Measurements from ENCODE around the gene CARS2. TPM values are rescaled to one million over a fixed set of nuclear protein-coding genes. Genes with fewer than 3 reads are reported as not detected.

Gene CARS2
- total and polyA plus RNA-seq, 2 of the 8 experiments (the other 6 are each of a cell fraction or from before 2014, with no cell fraction given) = 47.7 to 55.9 TPM

- FAIRE-seq = no peak
- TF ChIP-seq SP4 (IDR thresholded peaks at IDR 0.05; ENCODE audit: low read length) (no peak), POLR2A (IDR thresholded peaks at IDR 0.05; ENCODE audit: control extremely low read depth in 1 of 2, low read depth in 2 of 2, low read length in 2 of 2) (no peak), HDAC6 (IDR thresholded peaks at IDR 0.05; ENCODE audit: low read depth, low read length) (no peak), CBX8 (IDR thresholded peaks at IDR 0.05; ENCODE audit: borderline replicate concordance, low read depth, low read length) (no peak), CEBPB (IDR thresholded peaks at IDR 0.05; ENCODE audit: low read depth, low read length) (no peak), EP300 (IDR thresholded peaks at IDR 0.05; ENCODE audit: borderline replicate concordance in 1 of 2, low read depth in 2 of 2, low read length in 2 of 2) (no peak), RAD21 (IDR thresholded peaks at IDR 0.05 in 1 of 2, conservative IDR thresholded peaks at IDR 0.05 in 1 of 2; ENCODE audit: low read depth in 2 of 2, low read length in 2 of 2) (no peak), CHD1 (IDR thresholded peaks at IDR 0.05; ENCODE audit: low read depth, low read length) (no peak), EGR1 (IDR thresholded peaks at IDR 0.05; ENCODE audit: borderline replicate concordance, low read depth, low read length) (no peak)
- TF ChIP-seq, protein P1, sequence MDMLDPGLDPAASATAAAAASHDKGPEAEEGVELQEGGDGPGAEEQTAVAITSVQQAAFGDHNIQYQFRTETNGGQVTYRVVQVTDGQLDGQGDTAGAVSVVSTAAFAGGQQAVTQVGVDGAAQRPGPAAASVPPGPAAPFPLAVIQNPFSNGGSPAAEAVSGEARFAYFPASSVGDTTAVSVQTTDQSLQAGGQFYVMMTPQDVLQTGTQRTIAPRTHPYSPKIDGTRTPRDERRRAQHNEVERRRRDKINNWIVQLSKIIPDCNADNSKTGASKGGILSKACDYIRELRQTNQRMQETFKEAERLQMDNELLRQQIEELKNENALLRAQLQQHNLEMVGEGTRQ (IDR thresholded peaks at IDR 0.05; ENCODE audit: low read length) = no peak
- TF ChIP-seq, protein P2, sequence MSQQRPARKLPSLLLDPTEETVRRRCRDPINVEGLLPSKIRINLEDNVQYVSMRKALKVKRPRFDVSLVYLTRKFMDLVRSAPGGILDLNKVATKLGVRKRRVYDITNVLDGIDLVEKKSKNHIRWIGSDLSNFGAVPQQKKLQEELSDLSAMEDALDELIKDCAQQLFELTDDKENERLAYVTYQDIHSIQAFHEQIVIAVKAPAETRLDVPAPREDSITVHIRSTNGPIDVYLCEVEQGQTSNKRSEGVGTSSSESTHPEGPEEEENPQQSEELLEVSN (IDR thresholded peaks at IDR 0.05) = no peak
Observed at GRCh38 chr13:110653271-110653670, 52.6 kb downstream of the CARS2 start.

More at GRCh38 chr13:110653271-110653670, 52.6 kb downstream of the CARS2 start:
- Histone ChIP-seq H3K4me2 (ENCODE audit: insufficient read depth in 1 of 2, low read depth in 2 of 2, low read length in 2 of 2) (no peak overlapping the region), H3K27ac (ENCODE audit: low read depth, low read length) (no peak overlapping the region), H3K36me3 (ENCODE audit: control insufficient read depth in 2 of 4, insufficient read depth in 4 of 4, low read length in 3 of 4) (peaks cover 0 to 5% (median 3%) of the 10 kb centered on the region in 4 experiments; a peak in 3 of 8 replicates), H2AFZ (ENCODE audit: low read length) (no peak overlapping the region), H4K5ac (ENCODE audit: insufficient read length, low read depth, low read length) (no peak overlapping the region), H2AK5ac (ENCODE audit: low read depth, low read length) (no peak overlapping the region), H3K14ac (ENCODE audit: insufficient read length) (no peak overlapping the region), H2BK120ac (replicated peaks; ENCODE audit: low read depth, low read length) (no peak overlapping the region), H3K23ac (ENCODE audit: insufficient read length) (no peak overlapping the region), H3K23me2 (ENCODE audit: low read depth, low read length) (no peaks in the 10 kb centered on the region), H2BK12ac (ENCODE audit: low read depth, low read length) (no peak overlapping the region), H3K9ac (replicated peaks in 1 of 4; ENCODE audit: extremely low read depth in 1 of 4, low read depth in 3 of 4, low read length in 3 of 4) (no peak overlapping the region), H4K20me1 (replicated peaks in 1 of 2; ENCODE audit: control insufficient read depth in 1 of 2, insufficient read depth in 2 of 2, low read length in 2 of 2) (peaks cover 0 to 5% of the 10 kb centered on the region in 2 experiments), H3K4ac (replicated peaks; ENCODE audit: insufficient read length, low read depth, low read length) (no peak overlapping the region), H3K4me1 (replicated peaks in 1 of 4; ENCODE audit: control insufficient read depth in 3 of 4, insufficient read depth in 4 of 4, low read length in 3 of 4) (no peaks in the 10 kb centered on the region; a peak in 1 of 7 replicates), H2BK20ac (ENCODE audit: low read length) (no peak overlapping the region), H3K27me3 (replicated peaks in 1 of 4; ENCODE audit: control insufficient read depth in 3 of 4, extremely low read depth in 1 of 4, insufficient read depth in 3 of 4, low read length in 3 of 4) (no peaks in the 10 kb centered on the region), H2BK15ac (ENCODE audit: low read length) (no peak overlapping the region), H3K79me1 (ENCODE audit: low read depth, low read length) (peaks cover 2% of the 10 kb centered on the region; the same call in 1 of the 2 replicates), H3K4me3 (ENCODE audit: extremely low read depth in 1 of 4, insufficient read depth in 2 of 4, low read depth in 3 of 4, low read length in 4 of 4) (no peak overlapping the region), H3K56ac (replicated peaks; ENCODE audit: insufficient read length, low read depth, low read length) (no peak overlapping the region), H3K18ac (ENCODE audit: extremely low read depth, low read length) (no peak overlapping the region), H4K8ac (ENCODE audit: extremely low read depth, insufficient read depth, low read length) (no peak overlapping the region), H2BK5ac (ENCODE audit: low read depth, low read length) (no peak overlapping the region), H3K9me3 (ENCODE audit: insufficient read depth in 2 of 2, low read depth in 1 of 2, low read length in 1 of 2) (0 out of 4 replicates have a peak, but pooled peaks cover 0 to 4% of the 10 kb centered on the region in 2 experiments), H3K79me2 (ENCODE audit: control insufficient read depth in 1 of 2, insufficient read depth in 2 of 2, low read length in 2 of 2) (no peaks in the 10 kb centered on the region), H4K91ac (replicated peaks; ENCODE audit: insufficient read length, low read length) (no peak overlapping the region)
- 92% methylated on average over 14 of the region's 14 CpGs; no CpG with 5 or more reads in 1 of the 2 experiments for WGBS, 2 experiments (ENCODE audit: extremely low coverage in 1 of 2, insufficient coverage in 1 of 2, insufficient read length in 1 of 2, insufficient replicate concordance in 2 of 2, low coverage in 1 of 2, low lambda C conversion rate in 2 of 2, missing lambda C conversion rate in 1 of 2)
- DNase-seq (ENCODE audit: low read depth in 1 of 2, low spot score in 2 of 2) = peak in 1 of 2 experiments; percentile 39
- ChIA-PET CTCF (ENCODE audit: partially characterized antibody) (interaction anchor here (1.0 to 2.1 kb wide), 4 partner anchors 8 to 63 kb away, joined by 3 to 12 read pairs (median 4); no protein-coding TSS in a partner anchor), POLR2A (ENCODE audit: partially characterized antibody) (interaction anchor here (3.0 kb wide), 1 partner anchor 7 kb away, joined by 7 read pairs; no protein-coding TSS in a partner anchor)

Measured in H1 (cell line).